Astrocyte of the cerebellum (primary cell): ENCODE data around the gene NEK2.

ENCODE experiments used
- DNase-seq: peaks from one replicate; pipeline ENCODE4 v3.0.0-alpha.2; 2011; ENCODE audit warnings: low read depth
- H3K4me3 ChIP-seq: 2 replicates; pipeline ENCODE4 v1.5.1; 2011; ENCODE audit warnings: mild to moderate bottlenecking, low read depth, low read length, moderate library complexity
- in situ Hi-C: cut with HindIII; loops from 2 replicates; pipeline ENCODE4 v1.10.0; 2017; ENCODE audit warnings: low sequenced_read_pairs
- TF ChIP-seq, protein P1 (sequence below): IDR thresholded peaks from 2 replicates; pipeline ENCODE4 v1.5.1; 2012; ENCODE audit warnings: low read length, low read depth, moderate library complexity, mild to moderate bottlenecking; ENCODE audit errors: missing control alignments

NEK2 gene

DNA sequence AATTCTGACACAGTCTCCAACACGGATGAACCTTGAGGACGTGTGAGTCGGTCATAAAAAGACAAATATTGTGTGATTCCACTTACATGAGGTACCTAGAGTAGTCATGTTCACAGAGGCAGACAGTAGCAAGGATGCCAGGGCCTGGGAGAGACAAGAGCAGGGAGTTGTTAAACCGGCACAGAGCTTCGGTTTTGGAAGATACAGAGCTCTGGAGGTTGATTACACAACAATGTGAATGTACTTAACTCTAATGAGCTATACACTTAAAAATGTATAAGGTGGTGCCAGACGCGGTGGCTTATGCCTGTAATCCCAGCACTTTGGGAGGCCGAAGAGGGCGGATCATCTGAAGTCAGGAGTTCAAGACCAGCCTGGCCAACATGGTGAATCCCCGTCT, 37.8 kb upstream of the NEK2 start:
- in situ Hi-C loops = no loop called here
- no peak for DNase-seq
- no peak overlapping the region for H3K4me3 ChIP-seq
- TF ChIP-seq, protein P1, sequence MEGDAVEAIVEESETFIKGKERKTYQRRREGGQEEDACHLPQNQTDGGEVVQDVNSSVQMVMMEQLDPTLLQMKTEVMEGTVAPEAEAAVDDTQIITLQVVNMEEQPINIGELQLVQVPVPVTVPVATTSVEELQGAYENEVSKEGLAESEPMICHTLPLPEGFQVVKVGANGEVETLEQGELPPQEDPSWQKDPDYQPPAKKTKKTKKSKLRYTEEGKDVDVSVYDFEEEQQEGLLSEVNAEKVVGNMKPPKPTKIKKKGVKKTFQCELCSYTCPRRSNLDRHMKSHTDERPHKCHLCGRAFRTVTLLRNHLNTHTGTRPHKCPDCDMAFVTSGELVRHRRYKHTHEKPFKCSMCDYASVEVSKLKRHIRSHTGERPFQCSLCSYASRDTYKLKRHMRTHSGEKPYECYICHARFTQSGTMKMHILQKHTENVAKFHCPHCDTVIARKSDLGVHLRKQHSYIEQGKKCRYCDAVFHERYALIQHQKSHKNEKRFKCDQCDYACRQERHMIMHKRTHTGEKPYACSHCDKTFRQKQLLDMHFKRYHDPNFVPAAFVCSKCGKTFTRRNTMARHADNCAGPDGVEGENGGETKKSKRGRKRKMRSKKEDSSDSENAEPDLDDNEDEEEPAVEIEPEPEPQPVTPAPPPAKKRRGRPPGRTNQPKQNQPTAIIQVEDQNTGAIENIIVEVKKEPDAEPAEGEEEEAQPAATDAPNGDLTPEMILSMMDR = no peak

DNA sequence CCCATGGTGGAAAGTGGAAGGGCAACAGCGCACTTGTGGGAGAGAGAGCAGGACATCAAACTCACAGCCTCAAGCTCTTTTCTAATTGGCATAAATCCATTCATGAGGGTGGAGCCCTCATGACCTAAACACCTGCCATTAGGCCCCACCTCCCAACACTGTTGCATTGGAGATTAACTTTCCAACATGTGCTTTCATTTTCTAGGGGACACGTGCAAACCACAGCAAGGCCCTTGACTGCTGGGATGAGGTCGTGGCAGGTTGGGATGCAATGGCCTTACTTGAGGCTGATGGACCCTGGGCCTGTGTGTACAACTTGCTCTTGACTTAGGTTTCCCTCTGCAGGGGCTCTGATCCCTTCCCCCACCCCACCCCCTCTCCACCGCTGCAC, 35.9 kb upstream of the NEK2 start:
- in situ Hi-C loops = no loop called here
- no peak for DNase-seq

DNA sequence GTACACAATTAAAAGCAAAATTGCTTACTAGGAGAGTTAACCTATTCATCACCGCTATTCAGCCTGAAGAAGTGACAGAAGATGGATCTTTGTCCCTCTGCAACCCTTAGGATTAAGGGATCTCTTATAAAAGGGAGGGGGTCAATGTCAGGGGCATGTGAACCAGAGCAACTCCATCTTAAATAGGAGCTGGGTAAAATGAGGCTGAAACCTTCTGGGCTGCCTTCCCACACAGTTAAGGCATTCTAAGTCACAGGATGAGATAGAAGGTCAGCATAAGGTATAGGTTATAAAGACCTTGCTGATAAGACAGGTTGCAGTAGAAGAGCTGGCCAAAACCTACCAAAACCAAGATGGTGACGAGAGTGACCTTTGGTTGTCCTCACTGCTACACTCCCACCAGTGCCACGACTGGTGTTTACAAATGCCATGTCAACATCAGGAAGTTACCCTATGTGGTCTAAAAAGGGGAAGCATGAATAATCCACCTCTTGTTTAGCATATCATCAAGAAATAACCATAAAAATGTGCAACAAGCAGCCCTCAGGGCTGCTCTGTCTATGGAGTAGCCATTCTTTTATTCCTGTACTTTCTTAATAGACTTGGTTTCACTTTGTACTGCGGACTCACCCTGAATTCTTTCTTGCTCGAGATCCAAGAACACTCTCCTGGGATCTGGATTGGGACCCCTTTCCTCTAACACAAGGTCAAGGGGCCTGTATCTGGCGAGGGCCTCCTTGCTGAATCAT, 35.3 kb upstream of the NEK2 start:
- in situ Hi-C loops = no loop called here
- no peak overlapping the region for H3K4me3 ChIP-seq
- TF ChIP-seq, protein P1 = no peak
- no peak for DNase-seq

More for the DNA sequence above, 35.9 kb upstream of the NEK2 start:
- no peak overlapping the region for H3K4me3 ChIP-seq
- TF ChIP-seq, protein P1 = no peak

DNA sequence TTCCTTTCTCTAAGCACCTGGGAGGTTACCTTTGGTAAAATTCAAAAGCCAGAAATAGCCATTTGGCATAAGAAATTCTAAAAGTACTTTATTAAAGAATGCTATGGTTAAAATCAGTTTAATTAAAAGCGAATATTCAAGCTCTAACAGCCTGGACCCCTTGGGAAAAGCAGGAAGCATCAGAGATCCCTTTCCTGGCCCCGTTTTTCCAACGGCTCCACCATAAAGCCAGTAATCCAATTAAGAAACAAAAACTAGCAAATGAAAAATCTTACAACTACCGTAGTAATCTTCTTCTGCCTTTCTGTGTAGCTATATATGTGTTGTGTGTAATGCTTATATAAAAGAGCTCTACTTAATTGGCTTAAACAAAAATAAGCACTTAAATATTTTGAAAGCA, 33.5 kb upstream of the NEK2 start:
- TF ChIP-seq, protein P1 = no peak
- DNase-seq = no peak
- H3K4me3 ChIP-seq = no peak overlapping the region
- in situ Hi-C loops = no loop called here

DNA sequence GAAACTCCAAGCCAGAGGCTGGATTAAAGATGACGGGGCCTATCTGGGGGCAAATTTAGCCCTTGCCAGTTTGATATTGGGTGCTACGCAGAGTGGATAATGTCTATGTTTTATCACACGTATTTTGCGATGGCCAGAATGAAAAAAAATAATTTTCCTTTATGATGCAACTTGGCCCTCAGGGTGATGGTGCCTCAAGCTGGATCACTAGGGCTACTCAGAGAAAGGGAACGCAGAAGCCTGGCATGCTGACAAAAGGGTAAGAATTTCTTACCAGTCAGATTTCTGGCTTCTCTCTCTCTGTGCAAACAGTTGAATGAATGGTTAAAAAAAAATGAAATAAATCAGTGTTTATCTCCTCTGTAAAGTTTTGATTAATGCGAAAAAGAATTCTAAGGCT, 32.6 kb upstream of the NEK2 start:
- in situ Hi-C loops = no loop called here

DNA sequence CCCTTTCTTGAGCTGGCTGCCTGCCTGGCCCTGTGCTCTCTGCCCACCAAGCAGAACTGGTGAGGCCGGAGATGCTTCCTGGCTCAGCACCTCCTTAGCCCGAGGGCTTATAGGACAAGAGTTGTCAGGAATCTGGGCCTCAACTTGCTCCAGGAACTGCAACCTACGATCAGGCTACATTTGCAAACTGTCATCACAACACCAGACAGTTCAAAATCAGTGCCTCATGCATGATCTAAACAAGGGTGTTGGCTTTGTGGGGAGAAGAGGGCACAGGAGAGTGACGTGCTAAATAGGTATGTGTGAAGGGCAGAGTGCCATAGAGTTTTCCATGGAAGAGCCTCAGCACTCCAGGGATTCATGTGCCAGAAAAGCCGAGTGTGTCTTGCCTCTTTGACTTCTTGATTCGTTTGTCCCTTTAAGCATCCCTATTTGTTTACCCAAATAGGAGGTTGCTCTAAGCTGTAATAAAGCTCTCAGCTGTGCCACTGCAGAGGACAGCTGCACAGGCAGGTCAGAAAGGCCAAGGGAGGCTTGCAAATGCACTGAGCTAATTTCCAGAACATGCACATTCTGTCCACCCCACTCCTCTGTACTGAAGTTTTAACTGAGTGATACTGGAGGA, 30.2 kb upstream of the NEK2 start:
- TF ChIP-seq, protein P1 = no peak
- in situ Hi-C loops = no loop called here
- DNase-seq = no peak
- no peak overlapping the region for H3K4me3 ChIP-seq

More for the DNA sequence above, 32.6 kb upstream of the NEK2 start:
- DNase-seq = no peak
- TF ChIP-seq, protein P1 = no peak
- H3K4me3 ChIP-seq = no peak overlapping the region
